IPS-15b (cell line): ENCODE results near the gene SH3RF3.

ENCODE experiments used
- H3K27me3 ChIP-seq: one replicate; pipeline ENCODE4 v1.6.1; 2013; ENCODE audit warnings: low read length; ENCODE audit not compliant: control insufficient read depth, insufficient read depth
- H3K36me3 ChIP-seq: one replicate; pipeline ENCODE4 v1.6.1; 2013; ENCODE audit warnings: low read length; ENCODE audit not compliant: control insufficient read depth, insufficient read depth
- H3K4me1 ChIP-seq: one replicate; pipeline ENCODE4 v1.6.1; 2013; ENCODE audit warnings: mild to moderate bottlenecking, low read length; ENCODE audit not compliant: control insufficient read depth, insufficient read depth
- H3K4me3 ChIP-seq: one replicate; pipeline ENCODE4 v1.5.1; 2013; ENCODE audit warnings: low read depth, low read length
- H3K9ac ChIP-seq: one replicate; pipeline ENCODE4 v1.6.1; 2013; ENCODE audit warnings: low read depth, mild to moderate bottlenecking, low read length
- H3K9me3 ChIP-seq: one replicate; pipeline ENCODE4 v1.6.1; 2013; ENCODE audit warnings: mild to moderate bottlenecking, low read length; ENCODE audit not compliant: control insufficient read depth, insufficient read depth

The SH3RF3 gene

GRCh38 chr2:109460553-109461324 lies 331.7 kb downstream of the SH3RF3 start:
- H3K9me3 ChIP-seq: no peaks in the 10 kb centered on the region
- no peak overlapping the region for H3K4me3 ChIP-seq
- no peaks in the 10 kb centered on the region for H3K36me3 ChIP-seq
- H3K27me3 ChIP-seq: no peaks in the 10 kb centered on the region
- H3K9ac ChIP-seq: no peak overlapping the region
- H3K4me1 ChIP-seq: no peaks in the 10 kb centered on the region

GRCh38 chr2:109463236-109463635 lies 334.2 kb downstream of the SH3RF3 start:
- Histone ChIP-seq H3K4me3 (no peak overlapping the region), H3K4me1 (no peaks in the 10 kb centered on the region), H3K9ac (no peak overlapping the region), H3K9me3 (no peaks in the 10 kb centered on the region), H3K27me3 (no peaks in the 10 kb centered on the region), H3K36me3 (no peaks in the 10 kb centered on the region)

GRCh38 chr2:109463891-109464290 lies 334.9 kb downstream of the SH3RF3 start:
- no peaks in the 10 kb centered on the region for H3K36me3 ChIP-seq
- no peak overlapping the region for H3K4me3 ChIP-seq
- no peaks in the 10 kb centered on the region for H3K9me3 ChIP-seq
- H3K4me1 ChIP-seq: no peaks in the 10 kb centered on the region
- no peak overlapping the region for H3K9ac ChIP-seq
- H3K27me3 ChIP-seq: no peaks in the 10 kb centered on the region

GRCh38 chr2:109466674-109467575 lies 337.9 kb downstream of the SH3RF3 start:
- Histone ChIP-seq H3K9ac (no peak overlapping the region), H3K9me3 (no peaks in the 10 kb centered on the region), H3K4me3 (no peak overlapping the region), H3K27me3 (no peaks in the 10 kb centered on the region), H3K36me3 (no peaks in the 10 kb centered on the region), H3K4me1 (no peaks in the 10 kb centered on the region)

GRCh38 chr2:109467701-109468100 lies 338.7 kb downstream of the SH3RF3 start:
- Histone ChIP-seq H3K9ac (no peak overlapping the region), H3K4me3 (no peak overlapping the region), H3K27me3 (no peaks in the 10 kb centered on the region), H3K4me1 (no peaks in the 10 kb centered on the region), H3K9me3 (no peaks in the 10 kb centered on the region), H3K36me3 (no peaks in the 10 kb centered on the region)

- H3K4me1 ChIP-seq: no peaks in the 10 kb centered on the region
- no peak overlapping the region for H3K4me3 ChIP-seq
- no peaks in the 10 kb centered on the region for H3K36me3 ChIP-seq
- no peaks in the 10 kb centered on the region for H3K9me3 ChIP-seq
- H3K27me3 ChIP-seq: no peaks in the 10 kb centered on the region
- no peak overlapping the region for H3K9ac ChIP-seq
These were observed 339.9 kb downstream of the SH3RF3 start for GRCh38 chr2:109468893-109469292.

- Histone ChIP-seq H3K27me3 (no peaks in the 10 kb centered on the region), H3K9me3 (no peaks in the 10 kb centered on the region), H3K36me3 (no peaks in the 10 kb centered on the region), H3K4me1 (no peaks in the 10 kb centered on the region), H3K4me3 (no peak overlapping the region), H3K9ac (no peak overlapping the region)
These were observed 342.7 kb downstream of the SH3RF3 start for GRCh38 chr2:109471658-109472057.

GRCh38 chr2:109472331-109472959 lies 343.4 kb downstream of the SH3RF3 start:
- no peak overlapping the region for H3K4me3 ChIP-seq
- no peaks in the 10 kb centered on the region for H3K27me3 ChIP-seq
- H3K4me1 ChIP-seq: no peaks in the 10 kb centered on the region
- no peaks in the 10 kb centered on the region for H3K36me3 ChIP-seq
- no peak overlapping the region for H3K9ac ChIP-seq
- no peaks in the 10 kb centered on the region for H3K9me3 ChIP-seq

- H3K36me3 ChIP-seq: no peaks in the 10 kb centered on the region
- no peaks in the 10 kb centered on the region for H3K9me3 ChIP-seq
- H3K9ac ChIP-seq: no peak overlapping the region
- H3K4me1 ChIP-seq: no peaks in the 10 kb centered on the region
- H3K4me3 ChIP-seq: no peak overlapping the region
- no peaks in the 10 kb centered on the region for H3K27me3 ChIP-seq
These were observed 344.0 kb downstream of the SH3RF3 start for GRCh38 chr2:109472974-109473373.

- Histone ChIP-seq H3K9ac (no peak overlapping the region), H3K4me1 (no peaks in the 10 kb centered on the region), H3K36me3 (no peaks in the 10 kb centered on the region), H3K9me3 (no peaks in the 10 kb centered on the region), H3K4me3 (no peak overlapping the region), H3K27me3 (no peaks in the 10 kb centered on the region)
These were observed 344.8 kb downstream of the SH3RF3 start for GRCh38 chr2:109473616-109474318.

- no peaks in the 10 kb centered on the region for H3K27me3 ChIP-seq
- no peaks in the 10 kb centered on the region for H3K4me1 ChIP-seq
- H3K9ac ChIP-seq: no peak overlapping the region
- H3K36me3 ChIP-seq: no peaks in the 10 kb centered on the region
- no peak overlapping the region for H3K4me3 ChIP-seq
- H3K9me3 ChIP-seq: no peaks in the 10 kb centered on the region
These were observed 345.4 kb downstream of the SH3RF3 start for GRCh38 chr2:109474319-109474825.
